22Rv1 (cell line): ENCODE measurements around the gene OR10A5.
"Not testable (repeated sequence)": the region's sequence is repeated elsewhere in the genome, so short reads cannot be mapped to it uniquely, and the experiment has no call there.

Experiments used
- H3K27ac ChIP-seq: fragments of 450-650 bp; 2 replicates; pipeline ENCODE4 v1.5.1; 2017
- CTCF ChIP-seq: fragments of 450-650 bp; IDR thresholded peaks from 2 replicates; pipeline ENCODE4 v1.5.1; 2017; ENCODE audit warnings: mild to moderate bottlenecking
- ZFX ChIP-seq: fragments of 450-650 bp; IDR thresholded peaks from 2 replicates; pipeline ENCODE4 v1.6.1; 2017; ENCODE audit warnings: antibody characterized with exemption, borderline replicate concordance

OR10A5 gene

GRCh38 chr11:6876325-6876724 lies 30.8 kb downstream of the OR10A5 start, which contains the start of gene OR10A4:
Gene OR10A4 (plus strand): TSS chr11:6876625. CDS start chr11:6876648, 23 bp downstream.
- TF ChIP-seq CTCF (no peak), ZFX (no peak)
- no peak within 1 kb of the TSS for H3K27ac ChIP-seq

DNA sequence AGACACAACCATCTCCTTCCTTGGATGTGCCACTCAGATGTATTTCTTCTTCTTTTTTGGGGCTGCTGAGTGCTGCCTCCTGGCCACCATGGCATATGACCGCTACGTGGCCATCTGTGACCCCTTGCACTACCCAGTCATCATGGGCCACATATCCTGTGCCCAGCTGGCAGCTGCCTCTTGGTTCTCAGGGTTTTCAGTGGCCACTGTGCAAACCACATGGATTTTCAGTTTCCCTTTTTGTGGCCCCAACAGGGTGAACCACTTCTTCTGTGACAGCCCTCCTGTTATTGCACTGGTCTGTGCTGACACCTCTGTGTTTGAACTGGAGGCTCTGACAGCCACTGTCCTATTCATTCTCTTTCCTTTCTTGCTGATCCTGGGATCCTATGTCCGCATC lies 31.4 kb downstream of the OR10A5 start:
- TF ChIP-seq CTCF (no peak), ZFX (no peak)

DNA sequence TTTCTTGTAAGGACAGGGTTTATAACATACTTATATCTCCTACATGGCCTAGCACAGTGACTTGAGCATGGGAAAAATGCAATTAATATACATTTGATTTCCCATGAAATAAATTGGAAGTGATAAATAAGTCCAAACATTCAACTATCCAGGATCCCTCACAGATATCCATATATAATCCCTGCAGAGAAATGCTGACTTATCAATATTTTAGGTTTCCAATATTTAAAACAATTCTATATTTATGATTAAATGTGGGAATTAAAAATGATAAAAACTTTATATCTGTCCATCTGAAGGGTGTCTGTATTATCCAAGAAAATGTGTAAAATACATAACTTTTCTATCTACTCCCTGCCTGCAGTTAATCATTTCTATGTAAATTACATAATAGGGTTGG lies 37.3 kb downstream of the OR10A5 start:
- H3K27ac ChIP-seq, result no peak overlapping the region

More for the DNA sequence above, 31.4 kb downstream of the OR10A5 start:
- no peak overlapping the region for H3K27ac ChIP-seq

GRCh38 chr11:6887711-6888110 lies 42.2 kb downstream of the OR10A5 start:
- not testable (repeated sequence) for H3K27ac ChIP-seq

More for the DNA sequence above, 37.3 kb downstream of the OR10A5 start:
- no peak for TF ChIP-seq CTCF
- TF ChIP-seq ZFX, result no peak

- TF ChIP-seq CTCF, result no peak
- TF ChIP-seq ZFX, result no peak
- no peak overlapping the region for H3K27ac ChIP-seq
Measured at GRCh38 chr11:6888830-6889229, 43.3 kb downstream of the OR10A5 start.

DNA sequence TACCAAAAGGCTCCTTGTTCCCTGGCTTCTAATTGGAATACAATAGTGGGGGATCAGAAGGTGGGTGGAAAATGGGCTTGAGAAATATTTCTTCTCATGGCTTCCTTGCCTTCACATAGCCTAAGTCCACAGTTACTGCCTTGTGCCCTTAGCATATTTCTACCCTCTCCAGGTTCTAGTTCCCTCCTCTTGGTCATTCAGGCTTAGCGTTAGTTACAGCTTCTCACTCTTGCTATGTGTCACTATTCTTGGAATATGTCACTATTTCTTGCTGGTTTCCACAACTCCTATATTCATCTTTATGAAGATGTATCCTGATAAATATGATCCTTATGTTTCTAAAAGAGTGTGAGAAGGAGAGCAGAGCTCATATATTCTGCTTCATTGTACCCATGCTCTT lies 44.4 kb downstream of the OR10A5 start:
- no peak for TF ChIP-seq CTCF
- TF ChIP-seq ZFX, result no peak

GRCh38 chr11:6892400-6892799 lies 46.9 kb downstream of the OR10A5 start, which contains the start of gene OR2D2:
Gene OR2D2 (minus strand): TSS chr11:6892500. CDS start chr11:6892500, 0 bp downstream.
- H3K27ac ChIP-seq, result no peak within 1 kb of the TSS
- TF ChIP-seq CTCF (no peak), ZFX (no peak)

More for the DNA sequence above, 44.4 kb downstream of the OR10A5 start:
- no peak overlapping the region for H3K27ac ChIP-seq

DNA sequence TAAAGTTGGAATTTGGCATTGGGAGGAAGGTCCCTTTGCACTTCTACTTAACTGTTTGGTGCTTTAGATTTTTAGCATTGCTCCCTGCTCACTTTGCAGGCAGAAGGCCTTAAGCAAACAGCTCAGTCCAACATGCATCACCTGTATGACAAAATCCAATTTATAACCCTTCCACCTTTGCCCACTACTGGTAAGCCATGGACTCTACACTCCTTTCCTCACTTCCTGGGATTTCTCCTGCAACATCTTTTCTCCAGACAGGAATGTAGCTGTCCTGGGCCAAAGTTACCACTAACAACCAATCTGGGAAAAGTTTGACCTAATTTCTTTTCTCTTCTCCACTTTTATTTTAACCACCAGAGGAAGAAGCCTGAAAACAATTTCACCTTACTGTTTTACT lies 48.6 kb downstream of the OR10A5 start:
- TF ChIP-seq ZFX (no peak), CTCF (no peak)

More for the DNA sequence above, 48.6 kb downstream of the OR10A5 start:
- no peak overlapping the region for H3K27ac ChIP-seq
